GM21737 (cell line): ENCODE measurements around the gene MED6.
A peak's percentile ranks its signal among the peaks of the same experiment; 100 is the strongest.

Experiments used
- ATAC-seq: cut with Tn5 transposase; IDR thresholded peaks from one replicate; pipeline ENCODE4 v1.9.1; 2021; ENCODE audit warnings: mild to moderate bottlenecking, moderate library complexity; ENCODE audit not compliant: unreplicated experiment

The MED6 gene

GRCh38 chr14:70600382-70601157, at the start of gene MED6:
Gene MED6, minus strand, starts transcription at chr14:70600655. Its CDS starts 18 bp downstream, at chr14:70600637.
- peak; percentile 81 for ATAC-seq

- ATAC-seq, result no peak
Observed at GRCh38 chr14:70649803-70650202, 49.3 kb upstream of the MED6 start.

GRCh38 chr14:70648346-70648745, 47.9 kb upstream of the MED6 start:
- no peak for ATAC-seq

GRCh38 chr14:70646705-70647104, 46.2 kb upstream of the MED6 start:
- no peak for ATAC-seq

GRCh38 chr14:70645892-70646291, 45.4 kb upstream of the MED6 start:
- ATAC-seq, result no peak

GRCh38 chr14:70643967-70644366, 43.5 kb upstream of the MED6 start:
- ATAC-seq, result no peak

GRCh38 chr14:70642303-70643235, 42.1 kb upstream of the MED6 start:
- ATAC-seq, result no peak

- no peak for ATAC-seq
Observed at GRCh38 chr14:70641548-70642302, 41.3 kb upstream of the MED6 start, which contains the start of gene TTC9. Gene TTC9, plus strand, starts transcription at chr14:70641916. Its CDS starts 214 bp downstream, at chr14:70642130.

GRCh38 chr14:70640938-70641547, 40.6 kb upstream of the MED6 start:
- ATAC-seq, result peak; percentile 55

GRCh38 chr14:70638416-70638815, 38.0 kb upstream of the MED6 start:
- ATAC-seq, result no peak

GRCh38 chr14:70635971-70636595, 35.6 kb upstream of the MED6 start:
- ATAC-seq, result no peak

- ATAC-seq, result no peak
Observed at GRCh38 chr14:70631948-70632347, 31.5 kb upstream of the MED6 start.

- no peak for ATAC-seq
Observed at GRCh38 chr14:70624972-70625371, 24.5 kb upstream of the MED6 start.

GRCh38 chr14:70622111-70622712, 21.8 kb upstream of the MED6 start:
- no peak for ATAC-seq

- ATAC-seq, result no peak
Observed at GRCh38 chr14:70619708-70620107, 19.3 kb upstream of the MED6 start.

- no peak for ATAC-seq
Observed at GRCh38 chr14:70618314-70618713, 17.9 kb upstream of the MED6 start.

- ATAC-seq, result no peak
Observed at GRCh38 chr14:70616646-70617045, 16.2 kb upstream of the MED6 start.

GRCh38 chr14:70611216-70611615, 10.8 kb upstream of the MED6 start:
- no peak for ATAC-seq

GRCh38 chr14:70602254-70602653, 1.8 kb upstream of the MED6 start:
- no peak for ATAC-seq

GRCh38 chr14:70601162-70601561, 707 bp upstream of the MED6 start:
- no peak for ATAC-seq
